ENCODE results near the gene SAP25.

- TF ChIP-seq CTCF (IDR thresholded peaks at IDR 0.05; ENCODE audit: low read depth, low read length) (no peak), EZH2phosphoT487 (IDR thresholded peaks at IDR 0.05; ENCODE audit: low read depth) (no peak)
Measured at GRCh38 chr7:100578246-100579183, 4.8 kb upstream of the SAP25 start.
